Measurements from ENCODE around the gene HLTF.

HLTF gene

GRCh38 chr3:149038322-149038721, 48.0 kb downstream of the HLTF start:
- FAIRE-seq (no peak), DNase-seq (ENCODE audit: insufficient read length, low spot score) (no peak)
- no peak for TF ChIP-seq CTCF (IDR thresholded peaks at IDR 0.05; ENCODE audit: insufficient read depth, missing control alignments)

GRCh38 chr3:149037684-149038083, 48.6 kb downstream of the HLTF start:
- TF ChIP-seq CTCF (IDR thresholded peaks at IDR 0.05; ENCODE audit: insufficient read depth, missing control alignments) = no peak
- no peak for DNase-seq (ENCODE audit: insufficient read length, low spot score)
- no peak for FAIRE-seq

- no peak for TF ChIP-seq CTCF (IDR thresholded peaks at IDR 0.05; ENCODE audit: insufficient read depth, missing control alignments)
- DNase-seq (ENCODE audit: insufficient read length, low spot score) (no peak), FAIRE-seq (no peak)
Measured at GRCh38 chr3:149031096-149031495, 55.2 kb downstream of the HLTF start.

- no peak for TF ChIP-seq CTCF (IDR thresholded peaks at IDR 0.05; ENCODE audit: insufficient read depth, missing control alignments)
- DNase-seq (ENCODE audit: insufficient read length, low spot score) (no peak), FAIRE-seq (no peak)
Measured at GRCh38 chr3:149026718-149027117, 59.6 kb downstream of the HLTF start.

- no peak for TF ChIP-seq CTCF (IDR thresholded peaks at IDR 0.05; ENCODE audit: insufficient read depth, missing control alignments)
- FAIRE-seq (no peak), DNase-seq (ENCODE audit: insufficient read length, low spot score) (no peak)
Measured at GRCh38 chr3:149023951-149024350, 62.4 kb downstream of the HLTF start.

GRCh38 chr3:149021830-149022229, 64.5 kb downstream of the HLTF start:
- FAIRE-seq = no peak
- no peak for DNase-seq (ENCODE audit: insufficient read length, low spot score)
- no peak for TF ChIP-seq CTCF (IDR thresholded peaks at IDR 0.05; ENCODE audit: insufficient read depth, missing control alignments)

- no peak for FAIRE-seq
- no peak for DNase-seq (ENCODE audit: insufficient read length, low spot score)
- no peak for TF ChIP-seq CTCF (IDR thresholded peaks at IDR 0.05; ENCODE audit: insufficient read depth, missing control alignments)
Measured at GRCh38 chr3:149020839-149021252, 65.5 kb downstream of the HLTF start.
